Colon (tissue), 2 donors: ENCODE results near the gene TNFSF13B.

Experiments used
- FAIRE-seq: peaks from 2 replicates; lab custom pipeline; 2012; peaks lifted over from hg19 to GRCh38; lab: Jason Lieb, UNC
- donor health status: control.
- donor health status: control.

TNFSF13B gene

GRCh38 chr13:108349269-108349668 lies 79.8 kb downstream of the TNFSF13B start:
- FAIRE-seq: no peak

- FAIRE-seq: no peak
These were observed 81.1 kb downstream of the TNFSF13B start for GRCh38 chr13:108350579-108350978.

- no peak for FAIRE-seq
These were observed 83.1 kb downstream of the TNFSF13B start for GRCh38 chr13:108352599-108352998.

- FAIRE-seq: peak; percentile 69
These were observed 87.7 kb downstream of the TNFSF13B start for GRCh38 chr13:108357228-108357627.
